ENCODE measurements around the gene RECK.

GRCh38 chr9:36123515-36123914, 86.8 kb downstream of the RECK start:
- no peak for TF ChIP-seq CTCF (IDR thresholded peaks at IDR 0.05)
- TF ChIP-seq POLR2A (IDR thresholded peaks at IDR 0.05), result no peak

All from breast epithelium (tissue), 3 donors.